Epithelial cell of esophagus (primary cell): Measurements from ENCODE around the gene ST3GAL6.

ENCODE experiments used
- DNase-seq: peaks from one replicate; pipeline ENCODE4 v3.0.0; 2010; ENCODE audit warnings: low read depth
- H3K4me3 ChIP-seq: 2 replicates; pipeline ENCODE4 v1.5.1; 2011; ENCODE audit warnings: mild to moderate bottlenecking, low read length, control low read depth
- CTCF ChIP-seq: IDR thresholded peaks from 2 replicates; pipeline ENCODE4 v1.5.1; 2011; ENCODE audit warnings: low read depth, mild to moderate bottlenecking, low read length, control low read depth, inconsistent platforms; ENCODE audit not compliant: insufficient read depth; ENCODE audit errors: missing control alignments

ST3GAL6 gene

GRCh38 chr3:98778383-98778782 lies 15.2 kb downstream of the ST3GAL6 start:
- TF ChIP-seq CTCF, result no peak
- DNase-seq, result peak; percentile 29
- no peak overlapping the region for H3K4me3 ChIP-seq

DNA sequence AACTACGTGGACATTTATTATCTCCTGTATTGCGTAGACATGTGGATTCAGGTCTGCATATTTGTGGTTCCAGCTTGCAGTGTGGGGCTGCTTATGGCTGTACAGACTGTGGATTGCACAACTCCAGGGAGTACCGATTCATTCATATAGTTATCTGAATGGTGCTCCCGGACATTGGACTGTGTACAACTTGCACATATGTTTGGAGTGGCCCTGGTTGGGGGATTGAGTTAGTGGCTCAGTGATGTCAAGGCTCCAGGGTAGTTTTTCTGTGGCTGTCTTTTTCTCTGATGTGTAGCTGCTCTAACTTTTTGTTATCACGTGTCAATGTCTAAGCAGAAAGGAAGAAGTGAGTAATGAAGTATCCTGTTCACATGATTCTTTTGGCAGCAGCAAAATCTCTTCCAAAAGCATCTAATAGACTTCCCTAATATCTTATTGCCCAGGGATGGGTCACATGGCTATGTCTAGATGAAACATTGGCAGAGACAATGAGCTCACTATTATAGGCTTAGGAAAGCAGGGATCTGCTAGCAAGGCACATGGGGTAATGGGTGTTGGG lies 15.8 kb downstream of the ST3GAL6 start:
- no peak overlapping the region for H3K4me3 ChIP-seq
- DNase-seq, result peak; percentile 93
- no peak for TF ChIP-seq CTCF

GRCh38 chr3:98779541-98780335 lies 16.6 kb downstream of the ST3GAL6 start:
- no peak overlapping the region for H3K4me3 ChIP-seq
- DNase-seq, result no peak
- no peak for TF ChIP-seq CTCF

GRCh38 chr3:98780343-98780742 lies 17.2 kb downstream of the ST3GAL6 start:
- no peak for TF ChIP-seq CTCF
- no peak for DNase-seq
- H3K4me3 ChIP-seq, result no peak overlapping the region

GRCh38 chr3:98782824-98783500 lies 19.8 kb downstream of the ST3GAL6 start:
- TF ChIP-seq CTCF, result no peak
- no peak for DNase-seq
- no peak overlapping the region for H3K4me3 ChIP-seq

DNA sequence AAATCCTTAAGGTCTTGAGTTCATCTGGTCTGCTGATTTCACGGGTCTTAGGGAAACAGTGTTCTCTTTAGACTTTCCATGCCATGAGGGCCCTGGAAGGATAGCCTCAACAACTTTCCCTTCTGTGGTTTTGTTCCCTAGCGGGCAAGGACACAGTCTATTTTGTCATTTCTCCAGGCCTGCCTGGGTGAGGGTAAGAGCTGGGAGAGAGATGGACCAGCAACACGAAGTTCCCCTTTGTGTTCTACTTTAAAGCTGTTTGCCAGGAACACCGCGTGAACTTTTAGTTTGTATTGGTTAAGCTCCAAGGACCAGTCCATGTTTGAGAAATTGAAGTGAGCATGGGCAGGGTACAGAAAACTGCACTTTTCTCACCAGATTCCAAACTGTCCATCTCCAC lies 20.9 kb downstream of the ST3GAL6 start:
- H3K4me3 ChIP-seq, result no peak overlapping the region
- DNase-seq, result no peak
- TF ChIP-seq CTCF, result no peak
